Thyroid gland (tissue), 4 donors: Measurements from ENCODE around the gene ABCA3.

Experiments
- CTCF ChIP-seq, 6 experiments: fragments of 200-600 bp in 3 of 6; fragments of 450-650 bp in 3 of 6; sonication (generic) in 3 of 6; IDR thresholded peaks; one replicate each; pipeline ENCODE4 v1.5.1; 2016 to 2019; ENCODE audit warnings: antibody characterized with exemption in 6 of 6, mild to moderate bottlenecking in 2 of 6, inconsistent platforms in 1 of 6, moderate library complexity in 1 of 6
- POLR2A ChIP-seq, 2 donors: fragments of 450-650 bp; IDR thresholded peaks; one replicate each; pipeline ENCODE4 v1.6.1; 2017; ENCODE audit warnings: antibody characterized with exemption in 2 of 2, mild to moderate bottlenecking in 2 of 2, moderate library complexity in 1 of 2

- TF ChIP-seq CTCF (IDR thresholded peaks at IDR 0.05) (no peak), POLR2A (IDR thresholded peaks at IDR 0.05) (no peak)
Measured at GRCh38 chr16:2299915-2300192, 40.7 kb downstream of the ABCA3 start.
